Spleen (tissue), 7 donors: ENCODE data around the gene RGS17.

Experiments used
- CTCF ChIP-seq, 11 experiments: fragments of 200-600 bp in 7 of 11; fragments of 450-650 bp in 4 of 11; sonication (generic) in 4 of 11; IDR thresholded peaks in 8 of 11; conservative IDR thresholded peaks in 3 of 11; 1 replicate in 7 of 11; 2 replicates in 4 of 11; pipeline versions ENCODE4 v1.4.0 to v1.8.0; 2016 to 2021; ENCODE audit warnings: antibody characterized with exemption in 11 of 11, inconsistent platforms in 4 of 11, mild to moderate bottlenecking in 1 of 11
- POLR2AphosphoS5 ChIP-seq, 3 donors: sonication (generic); formaldehyde crosslinking; IDR thresholded peaks; one replicate each; pipeline ENCODE4 v1.5.1; 2017; ENCODE audit warnings: antibody characterized with exemption in 3 of 3
- donor health status: DM: no; HTN: no; CAD: no; lungs with moderate emphysema.
- donor health status: DM: no; HTN: no; CAD: no.
- donor health status: DM: no; HTN: no; CAD: no.

DNA sequence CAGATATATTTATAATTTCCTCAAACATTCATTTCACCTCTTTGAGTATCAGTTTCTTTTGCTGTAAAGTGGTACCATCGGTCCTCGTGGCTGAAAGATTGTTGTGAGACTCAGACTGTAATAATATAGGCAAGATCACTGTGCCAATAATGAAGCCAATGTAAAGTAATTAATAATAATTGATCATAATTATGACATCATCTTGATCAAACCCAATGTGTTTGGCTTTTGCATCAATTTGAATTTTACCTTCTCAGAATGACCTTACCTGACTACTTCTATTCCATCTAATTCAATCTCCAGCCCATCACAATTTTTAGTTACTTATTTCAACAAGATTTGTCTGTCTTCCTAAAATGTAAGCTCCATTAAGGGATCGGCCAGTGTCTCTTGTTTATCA lies 112.7 kb downstream of the RGS17 start:
- TF ChIP-seq CTCF (IDR thresholded peaks at IDR 0.05 in 8 of 11, conservative IDR thresholded peaks at IDR 0.05 in 3 of 11) (no peak), POLR2AphosphoS5 (IDR thresholded peaks at IDR 0.05) (no peak)
